MCF 10A (cell line): ENCODE data around the gene IL34. TPM values are rescaled to one million over a fixed set of nuclear protein-coding genes. Genes with fewer than 3 reads are reported as not detected.
"Not testable (repeated sequence)": the region's sequence is repeated elsewhere in the genome, so short reads cannot be mapped to it uniquely, and the experiment has no call there.

Experiments
- BruUV-seq: library from RNA; stranded (reverse); fragments of 400-500 nt; replicated peaks from 2 replicates; lab custom pipeline; 2021; lab: Mats Ljungman, UMichigan
- CTCF ChIA-PET: fragments of 300-600 bp; sonication (Branson Sonifier 250); formaldehyde crosslinking; extraction: SDS; loops from one replicate; lab custom pipeline; 2021; ENCODE audit warnings: antibody characterized with exemption, inconsistent platforms; lab: Yijun Ruan, JAX
- POLR2A ChIA-PET: fragments of 300-600, 350-650 bp; sonication (Branson Sonifier 250); formaldehyde crosslinking; extraction: SDS; loops from one replicate; lab custom pipeline; 2020; ENCODE audit warnings: antibody characterized with exemption, inconsistent platforms; lab: Yijun Ruan, JAX
- DNase-seq: peaks from one replicate; pipeline ENCODE4 v3.0.0-alpha.2; 2018; ENCODE audit not compliant: unreplicated experiment
- H3K27ac Mint-ChIP-seq: one replicate; pipeline ENCODE4 v1.8.0; 2022; ENCODE audit warnings: mild to moderate bottlenecking, low read depth, mixed read lengths; ENCODE audit not compliant: unreplicated experiment
- H3K27me3 Mint-ChIP-seq: one replicate; pipeline ENCODE4 v1.8.0; 2022; ENCODE audit warnings: mixed read lengths; ENCODE audit not compliant: insufficient read depth, unreplicated experiment
- H3K36me3 Mint-ChIP-seq: one replicate; pipeline ENCODE4 v1.8.0; 2022; ENCODE audit warnings: mild to moderate bottlenecking, moderate library complexity, mixed read lengths; ENCODE audit not compliant: insufficient read depth, unreplicated experiment
- H3K4me1 Mint-ChIP-seq: one replicate; pipeline ENCODE4 v1.8.0; 2022; ENCODE audit warnings: mixed read lengths; ENCODE audit not compliant: insufficient read depth, unreplicated experiment
- H3K4me3 Mint-ChIP-seq: one replicate; pipeline ENCODE4 v1.8.0; 2022; ENCODE audit warnings: mild to moderate bottlenecking, moderate library complexity, mixed read lengths; ENCODE audit not compliant: unreplicated experiment
- H3K9me3 Mint-ChIP-seq: one replicate; pipeline ENCODE4 v1.8.0; 2022; ENCODE audit warnings: mixed read lengths; ENCODE audit not compliant: unreplicated experiment
- intact Hi-C: fragments of 100-400 bp; cut with micrococcal nuclease; formaldehyde crosslinking; loops from 2 replicates; pipeline ENCODE4 v1.14.1; 2022
- total RNA-seq: library from RNA; stranded (reverse); gene quantifications from 2 replicates; pipeline ENCODE4 v1.2.3, GENCODE V29; 2022
- TF ChIP-seq, protein P1 (sequence below): fragments of 200-600 bp; IDR thresholded peaks from one replicate; pipeline ENCODE4 v1.8.0; 2022; ENCODE audit warnings: antibody characterized with exemption, mild to moderate bottlenecking; ENCODE audit not compliant: unreplicated experiment

The IL34 gene
- total RNA-seq, 1 experiment from 2014 or later: not detected

GRCh38 chr16:70611785-70612303 lies 34.5 kb upstream of the IL34 start:
- Mint-ChIP-seq H3K27ac (no peak overlapping the region), H3K27me3 (no peaks in the 10 kb centered on the region), H3K4me3 (no peak overlapping the region), H3K9me3 (no peaks in the 10 kb centered on the region), H3K36me3 (no peaks in the 10 kb centered on the region), H3K4me1 (no peaks in the 10 kb centered on the region)
- TF ChIP-seq, protein P1, sequence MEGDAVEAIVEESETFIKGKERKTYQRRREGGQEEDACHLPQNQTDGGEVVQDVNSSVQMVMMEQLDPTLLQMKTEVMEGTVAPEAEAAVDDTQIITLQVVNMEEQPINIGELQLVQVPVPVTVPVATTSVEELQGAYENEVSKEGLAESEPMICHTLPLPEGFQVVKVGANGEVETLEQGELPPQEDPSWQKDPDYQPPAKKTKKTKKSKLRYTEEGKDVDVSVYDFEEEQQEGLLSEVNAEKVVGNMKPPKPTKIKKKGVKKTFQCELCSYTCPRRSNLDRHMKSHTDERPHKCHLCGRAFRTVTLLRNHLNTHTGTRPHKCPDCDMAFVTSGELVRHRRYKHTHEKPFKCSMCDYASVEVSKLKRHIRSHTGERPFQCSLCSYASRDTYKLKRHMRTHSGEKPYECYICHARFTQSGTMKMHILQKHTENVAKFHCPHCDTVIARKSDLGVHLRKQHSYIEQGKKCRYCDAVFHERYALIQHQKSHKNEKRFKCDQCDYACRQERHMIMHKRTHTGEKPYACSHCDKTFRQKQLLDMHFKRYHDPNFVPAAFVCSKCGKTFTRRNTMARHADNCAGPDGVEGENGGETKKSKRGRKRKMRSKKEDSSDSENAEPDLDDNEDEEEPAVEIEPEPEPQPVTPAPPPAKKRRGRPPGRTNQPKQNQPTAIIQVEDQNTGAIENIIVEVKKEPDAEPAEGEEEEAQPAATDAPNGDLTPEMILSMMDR: no peak
- no TSS peak for BruUV-seq
- no peak for DNase-seq
- ChIA-PET CTCF (interaction anchor here (0.6 kb wide), 2 partner anchors 159 to 192 kb away, joined by 3 read pairs; no protein-coding TSS in a partner anchor), POLR2A (no interaction called here)
- intact Hi-C loops: no loop called here

DNA sequence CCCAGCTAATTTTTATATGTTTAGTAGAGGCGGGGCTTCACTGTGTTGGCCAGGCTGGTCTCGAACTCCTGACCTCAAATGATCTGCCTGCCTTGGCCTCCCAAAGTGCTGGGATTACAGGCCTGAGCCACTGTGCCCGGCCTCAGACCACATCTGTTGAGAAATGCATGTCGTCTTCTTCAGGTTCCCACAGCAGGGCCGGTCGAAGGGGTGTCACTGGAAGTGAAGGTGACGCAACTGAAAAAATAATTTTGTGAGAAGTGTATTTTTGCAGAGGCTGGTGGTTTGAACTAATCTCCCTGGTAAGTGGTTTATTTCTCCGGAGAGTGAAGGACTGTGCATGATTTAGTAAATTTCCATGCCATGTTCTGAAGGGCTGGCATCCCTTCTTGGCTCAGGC lies 33.4 kb upstream of the IL34 start:
- TF ChIP-seq, protein P1: no peak
- Mint-ChIP-seq H3K27me3 (no peaks in the 10 kb centered on the region), H3K9me3 (no peaks in the 10 kb centered on the region), H3K27ac (no peak overlapping the region), H3K4me1 (peaks cover 2% of the 10 kb centered on the region), H3K4me3 (no peak overlapping the region), H3K36me3 (no peaks in the 10 kb centered on the region)
- BruUV-seq: no TSS peak
- POLR2A ChIA-PET: no interaction called here
- DNase-seq: no peak
- CTCF ChIA-PET: no interaction called here
- intact Hi-C loops: no loop called here

DNA sequence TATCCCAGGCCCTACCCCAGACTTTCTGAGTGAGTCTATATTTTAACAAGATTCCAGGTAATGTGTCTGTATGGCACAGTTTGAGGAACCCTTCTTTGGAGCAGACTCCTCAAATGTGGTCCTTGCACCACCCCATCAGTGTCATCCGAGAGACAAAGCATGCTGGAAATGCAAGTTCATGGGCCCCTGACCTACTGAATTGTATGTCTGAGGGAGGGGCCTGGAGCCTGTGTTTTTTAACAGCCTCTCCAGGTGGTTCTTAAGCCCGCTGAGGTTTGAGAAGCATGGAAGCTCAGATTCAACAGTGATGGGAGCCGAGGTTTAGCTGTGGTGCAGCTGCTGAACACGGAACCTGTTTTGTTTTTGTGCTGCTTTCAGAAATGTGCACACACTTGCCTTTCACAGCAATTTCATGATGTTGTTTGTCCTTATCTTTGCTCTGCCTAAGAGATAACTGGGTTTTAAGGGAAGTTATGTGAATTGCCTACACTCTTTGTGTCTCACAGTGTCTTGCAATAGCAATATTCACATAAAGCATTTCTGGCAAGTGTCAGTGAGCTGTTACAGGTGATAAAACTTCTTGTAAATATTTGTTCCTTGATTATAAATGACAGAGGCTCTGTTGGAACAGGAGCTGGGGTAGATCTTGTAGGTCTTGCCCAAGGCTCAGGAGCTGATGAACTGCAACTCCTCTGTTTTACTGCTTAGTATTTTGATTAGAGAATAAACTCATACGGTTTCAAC lies 32.0 kb upstream of the IL34 start:
- Mint-ChIP-seq H3K27ac (no peak overlapping the region), H3K9me3 (no peaks in the 10 kb centered on the region), H3K4me1 (peaks cover 11% of the 10 kb centered on the region), H3K4me3 (no peak overlapping the region), H3K36me3 (no peaks in the 10 kb centered on the region), H3K27me3 (no peaks in the 10 kb centered on the region)
- TF ChIP-seq, protein P1: no peak
- no TSS peak for BruUV-seq
- ChIA-PET POLR2A (interaction anchor here (1.5 kb wide), 1 partner anchor 12 kb away, joined by 3 read pairs; no protein-coding TSS in a partner anchor), CTCF (interaction anchor here (0.6 kb wide), 1 partner anchor 13 kb away, joined by 3 read pairs; no protein-coding TSS in a partner anchor)
- no peak for DNase-seq
- intact Hi-C loops: no loop called here

DNA sequence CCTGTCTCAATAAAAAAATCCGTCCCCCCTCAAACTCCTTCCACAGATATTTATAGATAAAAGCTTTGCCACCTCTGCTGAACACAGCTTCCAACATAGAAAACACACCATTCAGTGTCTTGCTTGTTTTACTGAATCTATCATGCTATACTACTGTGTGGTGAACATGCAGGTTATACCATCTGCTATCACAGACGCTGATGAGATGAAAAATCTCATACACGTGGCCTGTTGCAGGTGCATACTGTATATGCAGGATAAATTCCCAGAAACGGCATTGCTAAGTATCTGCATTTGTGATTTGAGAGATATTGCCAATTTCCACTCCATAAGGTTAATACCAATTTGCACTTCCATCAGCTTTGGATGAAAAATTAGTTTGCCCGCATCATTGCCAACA lies 30.4 kb upstream of the IL34 start:
- Mint-ChIP-seq H3K4me1 (peaks cover 11% of the 10 kb centered on the region), H3K27ac (no peak overlapping the region), H3K36me3 (no peaks in the 10 kb centered on the region), H3K27me3 (peaks cover 10% of the 10 kb centered on the region), H3K4me3 (no peak overlapping the region), H3K9me3 (no peaks in the 10 kb centered on the region)
- no peak for DNase-seq
- TF ChIP-seq, protein P1: no peak
- ChIA-PET POLR2A (interaction anchor here (0.9 to 1.5 kb wide), 2 partner anchors 13 to 24 kb away, joined by 3 read pairs; no protein-coding TSS in a partner anchor), CTCF (no interaction called here)
- no TSS peak for BruUV-seq
- intact Hi-C loops: no loop called here

DNA sequence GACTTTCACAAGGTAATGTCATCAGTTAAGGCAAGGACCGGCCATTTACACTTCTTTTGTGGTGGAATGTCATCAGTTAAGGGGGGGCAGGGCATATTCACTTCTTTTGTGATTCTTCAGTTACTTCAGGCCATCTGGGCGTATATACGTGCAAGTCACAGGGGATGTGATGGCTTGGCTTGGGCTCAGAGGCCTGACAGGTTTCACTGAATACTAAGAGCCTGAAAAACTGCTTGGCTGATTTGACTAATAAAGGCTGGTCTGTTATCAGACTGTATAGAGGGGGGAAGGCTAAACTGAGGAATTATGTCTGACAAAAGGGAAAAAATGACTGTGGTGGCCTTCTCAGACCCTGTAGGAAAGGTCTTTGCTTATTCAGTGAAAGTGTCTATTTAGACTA lies 24.5 kb upstream of the IL34 start:
- H3K9me3 Mint-ChIP-seq, intact Hi-C loops, H3K36me3 Mint-ChIP-seq, BruUV-seq, H3K4me3 Mint-ChIP-seq, CTCF ChIA-PET, H3K27ac Mint-ChIP-seq, POLR2A ChIA-PET, DNase-seq: not testable (repeated sequence)
- H3K4me1 Mint-ChIP-seq: peaks cover 11% of the 10 kb centered on the region
- peaks cover 32% of the 10 kb centered on the region for H3K27me3 Mint-ChIP-seq
